ENCODE data around the gene NRG2.

NRG2 gene

DNA sequence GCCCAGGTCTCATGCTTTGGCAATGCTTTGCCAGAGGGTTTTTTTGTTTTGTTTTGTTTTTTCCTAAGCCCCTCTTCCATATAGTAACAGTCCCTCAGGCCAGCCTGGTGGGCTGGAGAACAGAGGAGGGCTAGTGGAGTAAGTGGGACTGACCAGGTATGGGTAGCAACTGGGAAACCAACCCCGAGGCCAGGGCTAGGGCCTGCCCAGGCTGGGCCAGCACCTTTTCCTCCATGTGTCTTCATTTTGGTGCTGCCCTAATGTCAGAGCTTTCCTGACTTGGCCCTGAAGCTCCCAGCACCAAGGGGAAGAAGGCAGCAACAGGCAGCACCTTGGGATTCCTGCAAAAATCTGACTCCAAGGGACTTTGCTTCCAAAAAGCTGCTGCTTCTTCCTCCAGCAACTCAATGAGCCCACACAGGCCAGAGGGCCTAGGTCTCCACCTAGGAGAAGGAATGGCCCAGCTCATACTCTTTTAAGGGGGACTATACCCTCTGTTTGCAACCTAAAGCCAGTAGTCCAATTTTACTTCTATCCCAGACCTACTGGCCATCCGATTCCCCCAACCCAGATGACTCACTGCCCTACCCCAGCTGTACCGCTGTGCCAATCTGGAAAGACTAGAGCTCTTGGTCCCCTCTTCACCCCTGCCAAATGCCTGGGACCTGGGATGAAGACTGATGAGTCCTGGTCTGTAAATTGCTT lies 142.4 kb downstream of the NRG2 start:
- no peak for DNase-seq

DNA sequence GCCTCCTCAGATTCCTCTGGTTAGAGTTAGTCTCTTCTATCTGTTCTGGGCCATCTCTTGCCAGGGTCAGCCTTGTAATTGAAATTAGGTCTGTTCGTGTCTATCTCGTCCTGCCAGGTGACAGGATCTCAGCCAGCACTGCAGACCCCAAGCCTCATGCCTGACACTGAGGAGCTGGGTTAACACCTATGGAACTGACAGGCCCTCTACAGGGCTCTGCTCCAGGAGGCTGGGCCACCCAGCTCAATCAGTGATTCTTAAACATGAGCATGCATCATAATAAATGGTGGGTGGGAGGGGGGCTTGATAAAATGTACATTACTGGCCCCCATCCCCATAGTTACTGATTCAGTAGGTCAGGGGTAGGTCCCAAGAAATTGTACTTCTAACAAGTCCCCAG lies 144.1 kb downstream of the NRG2 start:
- DNase-seq, result no peak

DNA sequence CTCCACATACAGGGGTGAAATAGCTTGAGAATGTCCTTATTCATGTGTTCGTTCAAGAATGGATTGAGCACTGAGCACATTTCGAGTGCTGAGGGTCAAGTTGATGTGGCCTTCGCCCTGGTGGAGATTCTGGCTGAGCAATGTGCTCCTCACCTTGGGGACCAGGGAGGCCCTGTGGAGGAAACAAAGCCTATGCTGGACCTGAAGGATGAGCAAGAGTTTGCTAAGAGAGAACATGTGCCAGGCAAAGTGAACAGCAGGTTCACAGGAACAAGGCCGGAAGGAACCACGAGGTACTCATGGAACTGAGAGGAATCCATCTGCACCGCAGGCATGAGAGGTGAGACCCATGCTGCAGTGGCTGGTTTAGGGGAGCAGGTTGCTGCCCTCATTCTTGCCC lies 145.1 kb downstream of the NRG2 start:
- no peak for DNase-seq

DNA sequence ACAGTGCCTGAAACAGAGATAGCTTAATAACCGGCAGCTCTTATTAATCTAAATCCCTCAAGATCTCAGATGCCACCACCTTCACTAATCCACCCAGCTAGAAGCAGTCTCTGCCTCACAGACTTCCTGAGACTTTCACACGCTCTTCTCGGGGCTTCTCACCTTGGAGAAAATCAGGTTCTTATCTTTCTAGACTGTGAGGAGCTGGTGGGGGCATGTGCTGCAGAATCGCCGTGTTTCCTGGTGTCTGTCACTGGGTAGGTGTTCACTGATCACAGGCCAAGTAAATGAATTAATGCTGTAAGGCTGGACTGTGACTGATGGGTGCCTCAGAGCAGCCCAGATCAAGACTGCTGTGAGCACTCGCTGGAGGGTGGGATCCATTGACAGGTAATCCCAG lies 145.8 kb downstream of the NRG2 start:
- DNase-seq, result no peak

DNA sequence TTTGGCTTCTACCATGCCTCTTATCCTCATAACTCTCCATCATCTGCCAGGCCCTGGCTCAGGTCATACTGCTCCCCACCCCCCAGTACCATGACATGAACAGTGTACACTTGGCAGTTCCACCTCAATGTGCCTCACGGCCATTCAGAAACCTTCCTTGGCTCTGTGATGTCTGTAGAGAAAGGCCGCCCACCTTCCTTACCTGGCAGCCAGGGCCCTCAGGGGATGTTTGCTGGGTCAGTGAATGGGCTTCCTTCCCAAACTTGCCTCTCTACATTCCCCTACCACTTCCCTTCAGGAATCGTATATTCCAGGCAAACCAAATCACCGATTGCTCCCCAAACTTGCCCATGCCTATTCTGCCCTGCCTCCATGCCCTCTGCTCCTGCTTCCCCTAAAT lies 146.4 kb downstream of the NRG2 start:
- DNase-seq, result no peak

DNA sequence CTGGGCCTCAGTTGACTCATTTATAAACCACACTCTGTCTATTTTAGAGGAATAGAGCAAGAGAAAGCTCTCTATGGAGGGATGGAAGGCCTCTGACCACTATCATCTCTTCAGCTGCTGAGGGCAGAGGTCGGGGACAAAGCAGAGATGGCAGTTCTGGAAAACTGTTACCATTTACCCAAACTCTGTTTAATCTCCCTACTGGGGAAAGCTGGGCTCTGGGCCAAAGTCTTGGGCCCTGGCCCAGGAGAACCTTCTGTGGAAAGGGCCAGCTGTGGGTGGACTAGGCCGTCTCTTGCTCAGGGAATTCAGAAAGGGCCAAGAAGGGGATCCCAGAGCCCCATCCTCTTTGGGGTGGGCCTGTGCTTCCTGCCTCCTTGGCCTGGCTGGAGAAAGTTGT lies 147.5 kb downstream of the NRG2 start:
- no peak for DNase-seq

DNA sequence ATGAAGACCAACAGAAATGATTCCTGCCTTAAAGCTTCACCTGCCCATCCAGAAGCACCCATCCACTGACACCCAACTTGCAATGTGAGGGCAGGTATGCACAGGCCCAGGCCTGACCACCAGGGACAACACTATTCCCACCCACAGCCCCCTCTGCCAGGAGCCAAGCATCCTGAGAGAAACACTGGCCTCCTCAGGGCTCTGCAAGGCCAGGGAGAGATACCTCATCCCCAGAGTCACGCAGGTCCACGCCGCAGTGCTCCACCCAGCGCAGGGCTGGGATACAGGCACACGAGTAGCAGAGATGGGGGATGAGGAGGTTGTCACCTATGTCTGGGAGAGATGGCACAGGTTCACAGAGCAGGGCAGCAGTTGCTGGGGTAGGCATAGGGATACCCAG lies 148.1 kb downstream of the NRG2 start:
- no peak for DNase-seq

DNA sequence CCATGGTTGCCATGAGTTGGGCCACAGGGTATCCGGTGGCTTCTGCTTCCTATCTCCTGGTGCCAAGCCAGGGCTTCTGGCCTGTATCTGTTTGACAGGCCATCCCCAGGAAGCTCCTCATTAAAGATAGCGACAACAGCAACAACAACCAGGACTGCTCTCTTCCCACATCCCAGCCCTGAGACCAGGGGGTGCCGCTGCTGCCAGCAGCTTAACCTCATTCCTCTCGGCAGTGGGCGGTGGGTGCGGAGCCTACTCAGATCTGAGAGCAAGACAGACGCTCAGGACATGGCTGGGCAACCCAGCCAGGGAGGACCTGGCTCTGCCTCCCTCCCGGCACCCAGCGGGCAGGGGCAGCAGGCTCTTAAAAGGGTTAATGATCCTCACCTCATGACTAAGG lies 149.2 kb downstream of the NRG2 start:
- no peak for DNase-seq

DNA sequence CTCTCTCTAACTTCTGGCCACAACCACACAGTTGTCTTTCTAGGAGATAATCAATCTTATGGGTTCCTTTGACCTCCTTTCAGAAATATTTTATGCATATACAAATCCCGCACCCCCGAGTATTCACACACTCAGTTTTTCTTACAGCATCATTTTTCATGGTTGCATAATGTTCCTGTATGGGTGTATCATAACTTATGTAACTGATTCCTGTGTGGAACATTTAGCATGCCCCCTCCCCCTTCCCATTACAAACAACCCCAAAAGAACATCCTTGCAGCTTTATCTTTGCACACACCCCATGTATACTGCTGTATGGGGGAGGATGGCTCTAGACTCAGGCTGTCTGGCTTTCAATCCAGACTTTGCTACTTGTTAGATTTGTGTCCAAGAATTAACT lies 153.7 kb downstream of the NRG2 start:
- no peak for DNase-seq

DNA sequence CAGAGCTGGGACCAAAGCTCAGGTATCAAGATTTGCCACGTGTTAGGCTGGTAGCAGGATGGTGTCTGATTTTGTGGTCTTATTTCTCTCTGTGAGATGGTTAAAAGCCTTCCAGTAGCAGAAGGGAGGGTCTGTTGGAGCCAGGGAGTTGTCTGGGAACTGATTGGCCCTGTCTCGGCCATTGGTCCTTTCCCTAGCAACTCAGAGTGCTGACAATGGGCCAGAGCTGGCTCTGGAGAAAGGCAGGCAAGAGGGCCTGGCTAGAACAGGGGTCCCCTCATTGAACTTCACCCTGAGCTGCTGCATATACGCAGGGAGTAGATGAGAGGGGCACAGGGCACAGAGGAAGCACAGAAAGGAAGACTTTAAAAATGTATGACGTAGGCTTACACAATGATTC lies 154.7 kb downstream of the NRG2 start:
- no peak for DNase-seq

DNA sequence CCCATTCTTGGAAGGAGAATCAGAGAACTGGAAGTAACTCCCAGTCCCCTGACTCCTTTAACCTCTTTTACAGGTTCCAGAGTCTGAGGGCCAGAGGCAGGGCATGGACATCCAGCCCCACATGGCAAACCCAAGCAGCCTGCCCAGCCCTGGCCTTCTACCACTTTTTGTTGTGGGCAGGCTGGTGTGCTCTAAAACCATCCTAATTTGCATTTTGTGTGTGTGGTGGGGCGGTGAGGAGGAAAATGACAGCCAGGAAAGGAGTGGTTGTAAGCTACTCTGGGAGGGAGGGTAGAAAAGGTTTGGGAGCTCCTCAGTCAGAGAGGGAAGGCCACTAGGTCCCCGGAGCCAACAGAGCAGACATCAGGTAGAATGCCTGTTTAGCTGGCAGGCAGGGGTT lies 156.9 kb downstream of the NRG2 start:
- DNase-seq, result no peak

DNA sequence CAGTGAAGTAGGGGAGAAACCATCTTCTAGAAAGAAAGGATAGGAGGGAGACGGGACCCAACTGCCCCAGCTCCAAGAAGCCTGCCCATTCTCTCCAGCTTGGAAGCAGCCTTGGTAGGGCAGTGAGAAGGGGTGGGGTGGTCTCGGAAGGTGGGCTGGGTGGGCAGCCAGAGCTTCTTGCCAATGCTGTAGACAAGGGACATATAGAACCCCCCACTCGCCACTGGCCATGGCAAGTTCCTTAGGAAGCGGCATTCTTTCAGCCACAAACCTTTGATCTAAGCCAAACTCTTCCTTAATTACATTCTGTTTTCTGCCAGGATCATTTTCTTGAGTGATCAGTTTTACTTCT lies 157.3 kb downstream of the NRG2 start:
- DNase-seq, result no peak

DNA sequence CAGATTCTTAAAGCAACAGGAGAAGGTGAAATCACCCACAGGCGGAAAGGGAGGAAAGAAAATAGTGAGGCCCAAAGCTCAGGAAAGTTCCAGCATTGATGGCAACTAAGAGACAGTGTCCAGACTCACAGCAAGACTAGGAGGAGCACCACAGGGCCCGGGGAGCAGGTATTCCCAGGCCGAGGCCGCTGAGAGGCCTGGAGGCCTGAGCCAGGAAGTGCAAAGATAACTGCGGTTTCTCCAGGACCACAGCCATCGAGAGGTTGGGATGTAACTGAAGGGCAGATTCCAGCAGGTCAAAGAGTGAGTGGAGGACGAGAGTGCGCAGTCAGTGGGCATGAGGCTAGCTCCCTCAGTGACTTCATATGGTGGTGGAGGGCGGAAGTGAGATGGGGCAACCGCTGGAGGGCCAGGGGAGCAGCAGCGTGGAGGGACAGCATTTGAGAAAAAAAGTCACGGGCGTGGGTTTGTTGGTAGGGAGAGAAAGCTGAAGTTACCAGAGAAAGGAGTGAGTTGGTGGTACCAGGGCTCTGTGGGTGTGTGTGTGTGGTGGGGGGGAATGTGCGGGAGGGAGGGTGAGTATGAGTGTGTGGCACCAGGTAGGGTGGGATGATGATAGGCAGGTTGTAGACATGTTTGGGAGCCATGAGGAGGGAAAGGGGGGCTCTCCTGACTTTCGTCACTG lies 157.8 kb downstream of the NRG2 start:
- DNase-seq, result no peak

DNA sequence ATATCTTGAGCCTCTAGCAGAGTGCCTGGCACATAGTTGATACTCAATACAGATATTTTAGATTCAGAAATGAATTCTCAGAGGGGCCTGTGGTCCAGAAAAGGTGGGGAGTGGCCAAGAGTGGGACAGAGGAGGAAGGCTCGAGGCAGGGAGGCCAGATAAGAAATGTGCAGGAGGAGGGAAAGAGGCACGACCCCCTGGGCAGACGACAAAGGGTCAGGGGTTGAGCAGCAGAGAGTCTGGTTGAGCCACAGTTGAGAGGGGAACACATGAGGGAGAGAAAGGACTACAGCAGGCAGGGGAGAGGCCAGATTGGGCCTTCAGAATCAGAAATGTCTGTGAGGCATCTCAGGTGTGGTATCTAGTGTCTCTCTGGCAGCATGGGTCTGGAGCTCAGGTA lies 158.4 kb downstream of the NRG2 start:
- DNase-seq, result no peak

DNA sequence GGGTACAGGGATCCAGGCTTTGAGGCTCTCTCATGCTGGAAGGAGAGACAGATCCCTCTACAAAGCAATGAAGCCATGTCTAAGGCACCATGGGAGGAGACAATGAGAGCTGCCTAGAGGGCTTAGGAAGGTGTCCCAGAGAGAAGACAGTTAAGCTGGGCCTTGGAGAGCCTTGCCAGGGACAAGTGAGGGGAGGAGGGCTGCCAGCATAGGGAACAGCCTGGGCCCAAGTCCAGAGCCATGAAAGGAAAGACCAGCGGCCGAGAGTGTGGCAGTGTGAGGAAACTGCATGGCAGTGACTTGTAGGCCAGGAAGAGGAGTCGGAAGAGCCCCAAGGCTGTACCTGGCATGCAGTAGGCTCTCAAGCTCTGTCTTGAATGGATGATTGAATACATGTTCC lies 159.0 kb downstream of the NRG2 start:
- DNase-seq, result no peak

DNA sequence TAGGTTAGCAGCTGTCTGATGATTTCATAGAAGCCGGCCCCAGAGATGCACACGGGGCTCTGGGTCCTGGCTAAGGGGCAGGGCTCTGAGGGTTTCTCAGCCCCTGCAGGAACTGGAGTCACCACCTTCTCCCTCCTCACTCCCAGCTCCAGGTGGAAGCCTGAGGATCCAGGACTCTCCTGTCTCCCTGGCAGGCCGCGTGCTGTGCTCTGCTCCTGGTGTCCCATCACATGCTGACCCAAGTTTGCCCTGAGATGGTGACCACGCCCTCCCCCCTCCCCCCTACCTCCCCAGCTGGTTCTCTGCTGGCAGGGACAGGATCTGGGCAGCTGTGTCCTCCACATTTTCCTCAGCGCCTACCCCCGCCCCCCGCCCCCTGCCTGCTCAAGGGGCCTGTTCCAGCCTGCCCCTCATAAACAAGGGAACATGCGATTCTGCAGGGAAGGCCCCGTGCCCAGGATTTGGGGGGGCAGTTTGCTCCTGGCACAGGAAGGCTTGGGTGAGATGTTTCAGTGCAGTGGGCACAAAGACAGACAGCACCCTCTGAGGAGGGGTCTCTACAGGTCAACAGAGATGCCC lies 160.0 kb downstream of the NRG2 start:
- DNase-seq, result no peak

DNA sequence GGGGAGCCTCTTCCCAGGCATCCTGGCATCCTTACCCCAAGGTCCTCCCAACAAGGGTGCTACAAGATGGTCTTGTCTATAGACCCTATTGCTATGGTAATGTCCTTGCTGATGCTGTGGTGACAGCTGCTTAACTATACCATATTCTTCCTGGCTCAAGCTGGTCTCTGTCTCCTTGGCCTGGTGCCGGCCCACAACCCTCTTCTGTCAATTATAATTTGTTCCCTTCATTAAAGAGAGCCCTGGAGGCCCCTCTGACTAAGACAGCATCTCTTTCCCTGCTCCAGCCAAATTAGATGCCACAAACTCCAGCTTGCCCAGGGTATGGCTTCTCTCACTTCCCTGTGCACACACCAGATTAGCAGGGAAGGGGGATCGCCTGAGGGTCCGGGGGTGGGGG lies 160.8 kb downstream of the NRG2 start:
- no peak for DNase-seq

DNA sequence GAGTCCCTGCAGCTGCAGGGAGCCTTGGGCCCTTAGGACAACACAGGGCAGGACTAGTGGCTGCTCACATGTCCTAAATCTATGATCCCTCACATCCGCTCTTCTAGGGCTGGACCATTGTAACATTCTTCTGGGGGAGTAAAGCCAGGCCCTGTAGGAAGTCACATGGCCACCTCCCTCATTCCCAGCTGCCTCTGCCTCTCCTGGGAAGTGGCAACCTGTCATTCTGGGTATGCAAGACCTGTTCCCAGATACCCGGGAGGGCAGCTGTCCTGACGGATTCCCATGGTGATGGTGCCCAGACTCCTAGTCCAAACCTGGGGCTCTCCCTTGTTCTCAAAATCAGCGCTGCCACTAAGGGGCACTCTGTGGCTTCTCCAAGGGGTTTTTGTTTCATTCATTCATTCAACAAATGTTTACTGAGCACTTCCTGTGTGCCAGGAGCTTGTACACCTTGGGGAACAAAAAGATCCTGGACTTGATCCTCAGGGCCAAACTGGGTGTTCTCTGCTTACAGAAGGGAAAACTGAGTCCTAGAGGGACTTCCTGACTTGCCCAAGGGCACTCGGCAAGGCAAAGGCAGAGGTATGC lies 161.9 kb downstream of the NRG2 start:
- DNase-seq, result no peak

DNA sequence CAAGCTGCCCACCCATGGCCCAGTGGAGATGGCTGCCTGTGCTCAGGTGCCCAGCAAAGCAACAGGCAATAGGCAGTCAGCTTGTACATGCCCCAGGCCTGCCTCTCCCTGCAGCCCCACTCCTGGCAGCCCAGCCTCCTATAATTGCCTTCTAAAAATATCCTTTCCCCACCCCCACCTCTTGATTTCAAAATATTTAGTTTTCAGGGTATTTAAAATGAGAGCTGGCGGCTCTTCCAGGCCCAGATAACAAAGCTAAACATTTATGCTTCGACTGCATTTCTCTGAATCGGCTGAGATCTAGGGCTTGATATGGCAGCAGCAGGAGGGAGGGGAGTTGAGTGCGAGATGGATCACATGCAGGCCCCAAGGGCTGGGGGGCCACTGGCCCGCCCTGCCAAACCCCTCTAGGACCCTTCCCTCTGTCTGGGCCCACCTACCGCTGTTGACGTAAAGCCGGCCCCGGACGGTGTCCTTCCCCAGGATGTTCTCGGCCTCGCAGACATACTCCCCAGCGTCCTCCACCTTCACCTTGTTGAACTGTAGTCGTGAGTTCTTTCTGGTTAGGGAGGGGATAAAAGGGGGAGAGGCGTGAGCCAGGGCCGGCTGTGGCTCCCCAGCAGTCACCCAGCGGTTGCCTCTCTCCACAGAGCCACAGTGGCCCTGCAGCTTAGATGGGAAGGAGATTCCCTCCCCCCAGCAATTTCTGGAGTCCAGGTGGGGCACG lies 162.5 kb downstream of the NRG2 start:
- no peak for DNase-seq

DNA sequence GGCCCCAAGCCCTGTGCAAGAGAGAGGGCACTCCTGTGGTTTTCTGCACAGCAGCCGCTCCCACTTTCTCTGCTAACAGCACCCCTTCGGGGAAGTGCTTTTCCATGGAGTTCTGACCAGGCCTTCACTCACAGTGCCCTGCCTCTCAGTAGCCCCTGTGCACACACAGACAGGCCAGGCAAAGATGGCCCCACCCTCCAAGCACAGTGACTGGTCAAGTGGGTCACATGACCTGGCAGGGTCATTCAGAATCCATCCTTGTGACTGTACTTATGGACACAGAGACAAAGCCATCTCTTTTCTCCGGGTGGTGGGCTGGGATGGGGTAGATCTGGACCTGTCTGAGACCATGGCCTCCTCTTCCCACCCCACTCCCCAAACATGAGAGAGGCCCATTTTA lies 165.0 kb downstream of the NRG2 start:
- no peak for DNase-seq

DNA sequence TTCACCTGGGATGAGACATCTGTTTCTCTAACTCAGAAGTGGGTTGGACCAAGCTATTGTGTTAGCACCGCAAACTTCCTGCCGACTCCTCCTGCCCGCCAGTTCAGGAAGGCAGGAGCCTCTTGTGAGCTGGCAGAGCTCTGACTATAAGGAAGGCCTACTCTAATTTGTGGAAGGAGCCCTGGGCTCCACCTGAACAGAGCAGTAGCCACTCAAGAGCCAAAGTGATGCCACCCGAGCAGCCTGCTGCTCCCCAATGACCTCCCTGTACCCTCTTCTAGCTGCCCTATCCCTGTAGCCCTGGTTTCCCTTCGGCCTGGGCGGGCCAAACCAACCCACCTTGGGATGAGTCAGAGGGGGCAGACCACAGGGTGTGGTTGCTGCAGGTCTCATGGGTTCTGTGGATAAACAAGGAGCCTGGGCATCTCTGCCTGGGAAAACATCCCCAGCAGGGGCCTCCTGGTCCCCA lies 165.9 kb downstream of the NRG2 start:
- DNase-seq, result no peak

DNA sequence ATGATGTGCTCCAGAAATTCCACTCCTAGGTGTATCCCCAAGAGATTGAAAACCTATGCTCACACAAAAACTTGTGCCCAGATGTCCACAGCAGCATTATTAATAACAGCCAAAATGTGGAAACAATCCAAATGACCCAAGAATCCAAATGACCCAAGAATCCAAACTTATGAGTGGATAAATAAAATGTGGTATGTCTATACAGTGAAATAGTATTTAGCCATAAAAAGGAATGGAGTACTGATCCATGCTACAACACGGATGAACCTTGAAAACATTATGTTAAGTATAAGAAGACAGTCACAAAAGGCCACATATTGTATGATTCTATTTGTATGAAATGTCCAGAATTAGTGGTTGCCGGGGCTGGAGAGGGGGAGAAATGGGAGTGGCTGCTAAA lies 167.1 kb downstream of the NRG2 start:
- no peak for DNase-seq
